Muscle of leg (tissue), 16 donors: ENCODE measurements around the gene KLHDC7A. TPM values are rescaled to one million over a fixed set of nuclear protein-coding genes. Genes with fewer than 3 reads are reported as not detected.

Source experiments
- DNase-seq: peaks from one replicate; pipeline ENCODE4 v3.0.0; 2013
- H3K27ac ChIP-seq: one replicate; pipeline ENCODE4 v1.5.1; 2013; ENCODE audit warnings: mild to moderate bottlenecking, low read length, control low read depth
- H3K27me3 ChIP-seq: one replicate; pipeline ENCODE4 v1.6.1; 2013; ENCODE audit warnings: low read length; ENCODE audit not compliant: control insufficient read depth, insufficient read depth
- H3K36me3 ChIP-seq: one replicate; pipeline ENCODE4 v1.6.1; 2013; ENCODE audit warnings: low read length; ENCODE audit not compliant: control insufficient read depth, insufficient read depth
- H3K4me1 ChIP-seq: one replicate; pipeline ENCODE4 v1.6.1; 2013; ENCODE audit warnings: low read length; ENCODE audit not compliant: control insufficient read depth, insufficient read depth
- H3K4me3 ChIP-seq: one replicate; pipeline ENCODE4 v1.5.1; 2013; ENCODE audit warnings: low read length, control low read depth
- H3K9me3 ChIP-seq: replicated peaks from 2 replicates; pipeline ENCODE4 v1.6.1; 2013; ENCODE audit warnings: low read depth, low read length; ENCODE audit not compliant: control insufficient read depth
- WGBS: methylation state at CpG from one replicate; pipeline ENCODE4 v1.1.5; 2013; ENCODE audit warnings: missing lambda C conversion rate; ENCODE audit not compliant: insufficient coverage; 5-methylcytosine and 5-hydroxymethylcytosine counted together
- long read RNA-seq, 11 donors: transcript quantifications; one replicate each; lab custom pipeline, GENCODE V29; 2026
- polyA plus RNA-seq, 8 donors: library from polyadenylated mRNA; unstranded; fragments of 120-200 nt; gene quantifications; one replicate each; pipeline versions ENCODE4 v1.2.1 to v1.2.3, GENCODE V29; 2013; ENCODE audit warnings: inconsistent platforms in 1 of 8, low replicate concordance in 1 of 8; ENCODE audit not compliant: insufficient read length in 8 of 8, insufficient read depth in 1 of 8
- total RNA-seq: library from RNA; stranded (reverse); fragments of 120-200 nt; gene quantifications from one replicate; pipeline ENCODE4 v1.2.4, GENCODE V29; 2013

The KLHDC7A gene
- total RNA-seq (not detected), polyA plus RNA-seq (under 1 TPM in 4 of 8 donors, not detected in 4; 0.03 to 0.25 (median 0.04) TPM)
- long read RNA-seq, donor 1, result 0 reads
- long read RNA-seq, donor 2, result 0 reads
- long read RNA-seq, donor 3, result 0 reads
- long read RNA-seq, donor 4, result 0 reads
- long read RNA-seq, donor 5, result 0 reads
- long read RNA-seq, donor 6, result 0 reads
- long read RNA-seq, donor 7, full-length matches to known transcripts, result 2 of 2 reads
- long read RNA-seq, donor 7, partial matches to known transcripts, result 0 of 2 reads
- long read RNA-seq, donor 7, other reads (novel, unspliced or antisense), result 0 of 2 reads
- long read RNA-seq, donor 8, full-length matches to known transcripts, result 2 of 2 reads
- long read RNA-seq, donor 8, partial matches to known transcripts, result 0 of 2 reads
- long read RNA-seq, donor 8, other reads (novel, unspliced or antisense), result 0 of 2 reads
- long read RNA-seq, donor 9, result 0 reads
- long read RNA-seq, donor 10, result 0 reads
- long read RNA-seq, donor 11, result 0 reads

DNA sequence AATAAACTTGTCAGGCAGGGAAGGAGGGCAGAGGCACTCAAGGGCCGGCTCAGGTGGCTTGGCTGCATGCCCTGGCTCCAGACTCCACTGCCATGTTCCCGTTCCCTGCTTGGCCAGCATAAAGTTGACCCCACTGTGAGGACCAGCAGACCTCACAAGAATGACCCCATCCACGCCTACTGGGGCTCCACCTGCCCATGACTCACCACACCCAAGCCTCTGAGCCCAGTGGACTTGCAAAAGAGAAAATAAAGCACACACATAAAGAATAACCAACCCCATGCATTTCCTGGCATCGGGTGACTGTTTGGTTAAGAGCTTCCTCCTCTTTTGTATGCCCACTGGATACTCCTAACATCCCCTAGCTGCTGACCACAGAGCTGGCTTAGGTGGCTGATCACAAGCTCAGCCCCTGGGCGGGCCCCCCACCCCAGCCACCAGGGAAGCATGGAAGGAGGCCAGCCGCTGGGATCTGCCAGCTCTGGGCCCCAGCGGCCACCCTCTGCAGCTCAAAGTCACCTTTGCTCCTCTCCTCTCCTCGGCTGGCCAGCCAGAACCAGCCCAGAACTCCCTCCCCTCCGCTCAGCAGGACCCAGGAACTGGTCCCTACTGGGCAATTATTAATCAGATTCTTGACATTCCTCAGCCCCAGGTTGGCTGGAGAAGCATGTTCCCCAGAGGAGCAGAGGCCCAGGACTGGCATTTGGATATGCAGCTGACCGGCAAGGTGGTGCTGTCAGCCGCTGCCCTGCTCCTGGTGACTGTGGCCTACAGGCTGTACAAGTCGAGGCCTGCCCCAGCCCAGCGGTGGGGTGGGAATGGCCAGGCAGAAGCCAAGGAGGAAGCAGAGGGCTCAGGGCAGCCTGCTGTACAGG, at the start of gene KLHDC7A:
TSS of gene KLHDC7A (plus strand) at position 616 of the 875 bp plus-strand sequence. CDS start at position 668, 52 bp downstream.
- 22% methylated on average over 11 of the region's 13 CpGs for WGBS
- no peaks in the 10 kb centered on the region for H3K36me3 ChIP-seq
- peaks cover 6% of the 10 kb centered on the region for H3K27me3 ChIP-seq
- H3K27ac ChIP-seq, result no peak within 1 kb of the TSS
- DNase-seq, result no peak
- H3K4me3 ChIP-seq, result no peak within 1 kb of the TSS
- H3K9me3 ChIP-seq, result no peaks in the 10 kb centered on the region
- peaks cover 18% of the 10 kb centered on the region for H3K4me1 ChIP-seq

DNA sequence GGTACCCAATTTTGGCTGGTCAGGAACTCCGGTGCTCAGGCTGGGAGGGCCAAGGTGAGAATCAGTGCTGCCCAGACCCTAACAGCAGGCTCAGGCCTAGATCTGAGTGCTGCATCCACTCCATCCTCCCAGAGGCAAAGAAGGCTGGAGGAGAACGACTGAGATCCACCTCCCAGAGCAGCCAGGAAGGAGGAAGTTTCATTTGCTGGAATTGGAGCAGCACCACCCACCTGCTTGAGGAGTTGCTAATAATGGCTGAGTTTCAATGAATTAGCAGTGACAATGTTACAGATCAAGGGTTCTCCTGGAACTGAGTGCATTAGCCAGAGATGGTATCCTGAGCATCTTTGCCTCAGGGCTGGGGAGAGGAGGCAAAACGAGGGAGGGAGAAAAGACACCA, 46.7 kb upstream of the KLHDC7A start:
- Histone ChIP-seq H3K27ac (no peak overlapping the region), H3K36me3 (no peaks in the 10 kb centered on the region), H3K4me3 (no peak overlapping the region), H3K9me3 (peaks cover 3% of the 10 kb centered on the region), H3K4me1 (no peaks in the 10 kb centered on the region), H3K27me3 (no peaks in the 10 kb centered on the region)
- 79% methylated on average over 2 of the region's 3 CpGs for WGBS
- DNase-seq, result no peak

DNA sequence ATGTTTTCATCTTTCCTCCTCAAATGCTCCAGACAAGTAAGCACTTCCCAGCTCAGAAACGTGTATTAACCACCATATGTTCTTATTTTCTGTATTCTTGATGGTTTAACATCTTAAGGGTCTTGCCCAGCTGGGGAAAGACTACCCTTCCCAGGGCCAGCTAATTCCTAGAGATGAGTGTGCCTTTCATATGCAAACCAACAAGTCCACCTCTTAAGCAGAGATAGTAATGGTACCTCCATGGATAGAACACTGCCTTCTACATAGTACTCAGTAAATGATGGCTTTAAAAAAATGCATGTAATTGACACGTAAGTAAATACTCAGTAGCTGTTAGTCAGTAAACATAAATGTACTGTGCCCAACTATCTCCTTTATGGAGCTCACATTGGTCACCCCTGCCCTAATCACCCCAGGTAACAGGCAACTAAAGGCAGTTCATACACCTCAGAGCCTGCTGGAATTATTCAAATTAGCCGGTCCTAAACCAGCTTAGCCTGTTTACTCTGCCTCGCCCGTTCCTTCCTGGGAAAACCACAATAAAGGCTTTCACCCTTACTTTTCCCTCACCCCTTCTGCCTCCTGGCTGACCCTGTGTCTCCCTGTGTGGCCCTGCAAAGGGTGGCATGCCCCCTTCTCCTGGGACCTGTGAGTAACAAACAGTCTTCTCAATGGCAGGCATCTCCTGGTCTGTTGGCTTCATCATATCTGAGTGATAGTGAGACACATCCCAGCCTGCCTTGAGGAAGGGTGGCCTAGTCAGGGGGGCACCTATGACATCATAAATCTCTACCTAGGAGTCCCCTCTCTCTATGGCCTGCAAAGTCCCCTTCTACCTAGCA, 40.1 kb upstream of the KLHDC7A start:
- WGBS, result 38% methylated on average over 3 of the region's 5 CpGs

DNA sequence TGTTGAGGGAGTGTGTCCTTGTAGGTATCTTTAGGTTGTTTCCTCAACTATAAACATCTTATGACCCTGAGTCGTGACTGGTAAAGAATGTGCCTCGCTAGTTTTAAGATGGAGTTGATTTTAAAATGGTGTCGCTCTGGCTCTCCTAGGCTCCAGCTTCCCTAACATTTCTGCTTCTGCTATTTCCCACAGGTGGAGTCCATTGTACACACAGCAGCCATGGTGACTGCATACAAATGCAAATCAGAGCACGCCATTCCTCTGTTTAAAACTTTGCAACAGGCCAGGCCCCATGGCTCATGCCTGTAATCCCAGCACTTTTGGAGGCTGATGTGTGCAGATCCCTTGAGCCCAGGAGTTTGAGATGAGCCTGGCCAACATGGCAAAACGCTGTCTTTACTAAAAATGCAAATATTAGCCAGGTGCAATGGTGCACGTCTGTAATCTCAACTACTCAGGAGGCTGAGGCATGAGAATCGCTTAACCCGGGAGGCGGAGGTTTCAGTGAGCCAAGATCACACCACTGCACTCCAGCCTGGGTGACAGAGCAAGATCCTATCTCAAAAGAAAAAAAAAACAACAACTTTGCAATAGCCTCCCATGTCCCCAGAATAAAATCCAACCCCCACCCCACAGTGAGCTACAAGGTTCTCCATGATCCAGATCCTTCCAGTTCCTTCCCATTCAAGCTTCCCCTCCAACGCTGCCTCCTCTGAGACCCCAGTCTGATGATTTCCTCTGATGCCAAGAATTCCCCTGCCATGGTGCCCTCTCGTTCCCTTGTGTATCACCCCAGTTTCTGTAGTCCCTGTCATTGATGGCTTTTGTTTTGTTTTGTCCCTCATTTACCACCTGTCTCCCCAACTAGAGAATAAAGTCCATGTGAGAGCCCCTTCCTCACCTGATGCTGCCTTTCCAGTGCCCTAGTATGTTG, 36.9 kb upstream of the KLHDC7A start:
- H3K36me3 ChIP-seq, result no peaks in the 10 kb centered on the region
- H3K4me1 ChIP-seq, result no peaks in the 10 kb centered on the region
- DNase-seq, result no peak
- WGBS, result 74% methylated on average over 7 of the region's 11 CpGs
- H3K9me3 ChIP-seq, result no peaks in the 10 kb centered on the region
- H3K27me3 ChIP-seq, result peaks cover 4% of the 10 kb centered on the region
- H3K4me3 ChIP-seq, result no peak overlapping the region
- H3K27ac ChIP-seq, result no peak overlapping the region

More for the DNA sequence above, 40.1 kb upstream of the KLHDC7A start:
- H3K4me1 ChIP-seq, result no peaks in the 10 kb centered on the region
- no peak overlapping the region for H3K27ac ChIP-seq
- no peaks in the 10 kb centered on the region for H3K9me3 ChIP-seq
- H3K27me3 ChIP-seq, result peaks cover 3% of the 10 kb centered on the region
- no peaks in the 10 kb centered on the region for H3K36me3 ChIP-seq
- no peak overlapping the region for H3K4me3 ChIP-seq
- DNase-seq, result no peak

DNA sequence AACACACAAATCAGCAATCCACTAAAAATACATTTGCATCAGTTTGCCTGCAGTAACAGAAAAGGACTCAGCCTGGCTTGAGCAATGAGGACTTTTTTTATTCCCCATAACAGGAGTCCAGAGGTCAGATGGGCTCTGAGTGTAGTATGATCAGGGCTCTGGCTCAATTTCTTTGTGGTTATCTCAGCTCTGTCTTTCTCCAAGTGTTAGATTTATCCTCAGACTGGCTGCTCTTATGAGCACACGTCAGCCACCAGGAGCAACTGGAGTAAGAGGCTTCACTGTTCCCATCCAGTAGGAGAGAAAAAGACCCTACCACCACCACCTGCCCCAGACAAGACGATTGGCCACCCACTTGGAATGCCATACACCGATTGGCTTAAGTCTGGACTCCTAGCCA, 36.2 kb upstream of the KLHDC7A start:
- Histone ChIP-seq H3K36me3 (no peaks in the 10 kb centered on the region), H3K4me3 (no peak overlapping the region), H3K27ac (no peak overlapping the region), H3K9me3 (no peaks in the 10 kb centered on the region), H3K4me1 (no peaks in the 10 kb centered on the region), H3K27me3 (peaks cover 5% of the 10 kb centered on the region)
- DNase-seq, result no peak
- 75% methylated on average over 2 of the region's 3 CpGs for WGBS

DNA sequence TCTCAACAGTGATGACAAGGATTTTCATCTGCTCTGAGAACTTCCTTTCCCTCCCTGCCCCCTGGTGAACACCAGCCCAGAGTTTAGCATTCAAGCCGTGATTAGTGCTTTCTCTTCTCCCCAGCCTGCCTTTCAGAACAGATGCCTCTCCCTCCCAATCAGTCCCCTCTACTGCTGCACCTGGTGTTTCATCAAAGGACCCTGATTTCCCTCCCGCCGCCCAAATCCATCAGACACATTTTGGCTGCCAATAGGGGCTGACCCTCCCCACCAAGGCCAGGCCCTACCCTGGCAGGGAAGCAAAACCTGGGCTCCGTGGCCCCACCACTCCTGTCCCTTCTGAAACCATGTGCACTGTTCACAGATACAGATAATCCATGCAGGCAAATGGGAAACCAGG, 34.0 kb upstream of the KLHDC7A start:
- DNase-seq, result no peak
- H3K27ac ChIP-seq, result no peak overlapping the region
- H3K27me3 ChIP-seq, result peaks cover 5% of the 10 kb centered on the region
- WGBS, result 45% methylated on average over 4 of the region's 4 CpGs
- no peaks in the 10 kb centered on the region for H3K36me3 ChIP-seq
- H3K9me3 ChIP-seq, result no peaks in the 10 kb centered on the region
- no peak overlapping the region for H3K4me3 ChIP-seq
- no peaks in the 10 kb centered on the region for H3K4me1 ChIP-seq

DNA sequence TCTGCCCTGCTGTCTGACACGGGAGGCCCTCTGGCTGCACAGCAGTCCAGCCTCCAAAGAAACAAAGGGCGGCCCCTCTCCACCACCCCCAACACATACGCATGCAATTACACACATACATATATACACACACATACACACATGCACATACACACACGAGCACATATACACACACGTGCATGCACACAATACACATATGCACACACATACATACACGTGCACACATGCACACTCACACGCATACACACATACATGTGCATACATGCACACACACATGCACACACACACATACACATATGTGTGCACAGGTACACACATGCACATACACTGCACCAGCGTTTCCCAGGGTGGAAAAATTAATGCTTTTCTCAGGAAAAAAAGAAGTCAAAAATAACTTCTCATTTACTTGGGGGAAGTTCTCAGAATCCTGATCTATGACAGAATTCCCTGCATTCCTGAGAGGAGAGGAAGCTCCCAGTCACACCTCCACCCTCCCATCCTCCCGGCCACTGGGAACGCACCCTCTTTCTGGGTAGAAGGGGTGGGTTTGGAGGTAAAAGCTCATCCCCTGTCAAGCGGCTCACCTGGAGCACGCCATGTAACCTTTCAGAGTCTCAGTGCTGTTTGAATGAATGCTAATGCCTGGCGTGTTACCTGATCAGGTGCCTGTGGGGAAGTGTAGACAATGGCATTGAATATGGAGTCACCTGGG, 33.1 kb upstream of the KLHDC7A start:
- no peaks in the 10 kb centered on the region for H3K36me3 ChIP-seq
- H3K9me3 ChIP-seq, result no peaks in the 10 kb centered on the region
- H3K4me3 ChIP-seq, result no peak overlapping the region
- 87% methylated on average over 9 of the region's 13 CpGs for WGBS
- no peaks in the 10 kb centered on the region for H3K4me1 ChIP-seq
- peaks cover 2% of the 10 kb centered on the region for H3K27me3 ChIP-seq
- H3K27ac ChIP-seq, result no peak overlapping the region
- no peak for DNase-seq

DNA sequence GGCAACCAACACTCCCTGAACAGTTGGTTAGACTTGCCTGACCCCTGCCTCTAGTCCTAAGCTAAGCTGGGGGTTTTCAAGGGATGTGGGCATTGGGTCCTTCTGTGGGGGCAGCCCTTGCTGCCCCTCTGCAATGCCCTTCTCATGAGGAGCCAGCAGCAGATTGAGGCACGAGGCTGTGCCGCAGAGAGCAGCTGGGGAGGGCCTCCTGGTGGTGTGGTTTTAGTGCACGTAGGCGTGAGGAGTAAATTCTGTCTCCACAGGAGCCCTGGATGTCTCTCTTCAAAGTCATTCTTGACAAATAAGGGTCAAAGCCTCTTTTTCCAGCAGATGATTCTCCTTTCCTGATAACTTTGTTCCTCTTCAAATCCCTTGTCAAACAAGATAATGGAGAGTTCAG, 31.8 kb upstream of the KLHDC7A start:
- Histone ChIP-seq H3K36me3 (no peaks in the 10 kb centered on the region), H3K27me3 (peaks cover 2% of the 10 kb centered on the region), H3K27ac (no peak overlapping the region), H3K9me3 (no peaks in the 10 kb centered on the region), H3K4me1 (no peaks in the 10 kb centered on the region), H3K4me3 (no peak overlapping the region)
- no peak for DNase-seq
- 20% methylated on average over 2 of the region's 4 CpGs for WGBS
